Activated CD4-positive, alpha-beta T cell treated with anti-CD3 and anti-CD28 coated beads, Interleukin-2, amount 50 U/mL, for 1 hour (primary cell): Measurements from ENCODE around the gene SULT1A3.
"Not testable (repeated sequence)": the region's sequence is repeated elsewhere in the genome, so short reads cannot be mapped to it uniquely, and the experiment has no call there.

Experiments
- DNase-seq: peaks from one replicate; pipeline ENCODE4 v3.0.0-alpha.2; 2020

The SULT1A3 gene

GRCh38 chr16:30199049-30199448 lies at the start of gene SULT1A3:
Gene SULT1A3 (plus strand): TSS chr16:30199255. CDS start chr16:30200729, 1,474 bp downstream.
- DNase-seq = not testable (repeated sequence)

- no peak for DNase-seq
Observed at GRCh38 chr16:30151091-30151490, 48.0 kb upstream of the SULT1A3 start.

- DNase-seq = no peak
Observed at GRCh38 chr16:30152517-30152916, 46.5 kb upstream of the SULT1A3 start.

- DNase-seq = no peak
Observed at GRCh38 chr16:30155188-30155587, 43.9 kb upstream of the SULT1A3 start.

GRCh38 chr16:30157214-30157613 lies 41.8 kb upstream of the SULT1A3 start:
- DNase-seq = no peak

- DNase-seq = no peak
Observed at GRCh38 chr16:30163538-30163937, 35.5 kb upstream of the SULT1A3 start.

- DNase-seq = no peak
Observed at GRCh38 chr16:30166202-30166902, 32.7 kb upstream of the SULT1A3 start.

GRCh38 chr16:30168746-30169145 lies 30.3 kb upstream of the SULT1A3 start:
- not testable (repeated sequence) for DNase-seq

GRCh38 chr16:30169416-30169815 lies 29.6 kb upstream of the SULT1A3 start:
- not testable (repeated sequence) for DNase-seq

- DNase-seq = not testable (repeated sequence)
Observed at GRCh38 chr16:30170145-30170544, 28.9 kb upstream of the SULT1A3 start.

- no peak for DNase-seq
Observed at GRCh38 chr16:30173054-30173453, 26.0 kb upstream of the SULT1A3 start.

- DNase-seq = not testable (repeated sequence)
Observed at GRCh38 chr16:30176876-30177275, 22.2 kb upstream of the SULT1A3 start.

GRCh38 chr16:30179195-30179594 lies 19.9 kb upstream of the SULT1A3 start:
- DNase-seq = no peak

GRCh38 chr16:30179931-30180330 lies 19.1 kb upstream of the SULT1A3 start:
- DNase-seq = no peak

GRCh38 chr16:30180741-30181140 lies 18.3 kb upstream of the SULT1A3 start:
- no peak for DNase-seq

- peak; percentile 80 for DNase-seq
Observed at GRCh38 chr16:30183233-30184095, 15.6 kb upstream of the SULT1A3 start, which contains the start of gene CORO1A. Gene CORO1A (plus strand): TSS chr16:30183602. CDS start chr16:30185210, 1,608 bp downstream.

GRCh38 chr16:30184096-30184890 lies 14.8 kb upstream of the SULT1A3 start:
- peak; percentile 69 for DNase-seq

GRCh38 chr16:30184891-30185682 lies 14.0 kb upstream of the SULT1A3 start:
- peak; percentile 19 for DNase-seq

- peak; percentile 76 for DNase-seq
Observed at GRCh38 chr16:30185683-30186421, 13.2 kb upstream of the SULT1A3 start.

- DNase-seq = peak; percentile 22
Observed at GRCh38 chr16:30186444-30186781, 12.6 kb upstream of the SULT1A3 start.

- DNase-seq = peak; percentile 91
Observed at GRCh38 chr16:30186782-30187555, 12.1 kb upstream of the SULT1A3 start.
